ENCODE data around the gene PKM.
"Not testable (repeated sequence)": the region's sequence is repeated elsewhere in the genome, so short reads cannot be mapped to it uniquely, and the experiment has no call there.

The PKM gene

GRCh38 chr15:72173401-72173800 is 57.6 kb downstream of the PKM start:
- POLR2A ChIA-PET: no interaction called here
- CTCF ChIA-PET: interaction anchor here (3.2 kb wide), 1 partner anchor 17 kb away, joined by 9 read pairs; no protein-coding TSS in a partner anchor
- TF ChIP-seq CTCF (IDR thresholded peaks at IDR 0.05; ENCODE audit: control extremely low read depth, extremely low read depth, low read depth, missing control alignments): no peak
- DNase-seq (ENCODE audit: extremely low spot score): no peak

GRCh38 chr15:72172796-72173195 is 58.2 kb downstream of the PKM start:
- ChIA-PET CTCF (interaction anchor here (3.2 kb wide), 1 partner anchor 17 kb away, joined by 9 read pairs; no protein-coding TSS in a partner anchor), POLR2A (no interaction called here)
- DNase-seq (ENCODE audit: extremely low spot score): no peak
- TF ChIP-seq CTCF (IDR thresholded peaks at IDR 0.05; ENCODE audit: control extremely low read depth, extremely low read depth, low read depth, missing control alignments): no peak

GRCh38 chr15:72171978-72172377 is 59.0 kb downstream of the PKM start:
- DNase-seq (ENCODE audit: extremely low spot score); POLR2A ChIA-PET: not testable (repeated sequence)
- CTCF ChIA-PET: interaction anchor here (3.2 kb wide), 1 partner anchor 16 kb away, joined by 9 read pairs; no protein-coding TSS in a partner anchor

GRCh38 chr15:72170691-72171090 is 60.3 kb downstream of the PKM start:
- no peak for TF ChIP-seq CTCF (IDR thresholded peaks at IDR 0.05; ENCODE audit: control extremely low read depth, extremely low read depth, low read depth, missing control alignments)
- CTCF ChIA-PET: no interaction called here
- no peak for DNase-seq (ENCODE audit: extremely low spot score)
- POLR2A ChIA-PET: no interaction called here

GRCh38 chr15:72169921-72170611 is 60.9 kb downstream of the PKM start:
- no peak for TF ChIP-seq CTCF (IDR thresholded peaks at IDR 0.05; ENCODE audit: control extremely low read depth, extremely low read depth, low read depth, missing control alignments)
- DNase-seq (ENCODE audit: extremely low spot score): no peak
- ChIA-PET POLR2A (no interaction called here), CTCF (interaction anchor here (2.0 kb wide), 1 partner anchor 426 kb away, joined by 6 read pairs; no protein-coding TSS in a partner anchor)

GRCh38 chr15:72169236-72169920 is 61.6 kb downstream of the PKM start:
- no peak for TF ChIP-seq CTCF (IDR thresholded peaks at IDR 0.05; ENCODE audit: control extremely low read depth, extremely low read depth, low read depth, missing control alignments)
- ChIA-PET CTCF (interaction anchor here (1.4 to 2.0 kb wide), 2 partner anchors 14 to 425 kb away, joined by 5 to 6 read pairs; no protein-coding TSS in a partner anchor), POLR2A (no interaction called here)
- no peak for DNase-seq (ENCODE audit: extremely low spot score)

GRCh38 chr15:72168808-72169190 is 62.2 kb downstream of the PKM start:
- ChIA-PET POLR2A (no interaction called here), CTCF (interaction anchor here (1.4 to 2.0 kb wide), 2 partner anchors 13 to 425 kb away, joined by 5 to 6 read pairs; no protein-coding TSS in a partner anchor)
- no peak for DNase-seq (ENCODE audit: extremely low spot score)
- no peak for TF ChIP-seq CTCF (IDR thresholded peaks at IDR 0.05; ENCODE audit: control extremely low read depth, extremely low read depth, low read depth, missing control alignments)

Measured in GM10248 (cell line).